Astrocyte (in vitro differentiated cells and primary cell): ENCODE results near the gene C1QTNF5.

ENCODE experiments used
- EZH2 ChIP-seq: IDR thresholded peaks from 2 replicates; pipeline ENCODE4 v1.6.1; 2012; ENCODE audit warnings: mild to moderate bottlenecking, low read length, inconsistent platforms; ENCODE audit not compliant: insufficient read depth
- TF ChIP-seq, protein P1 (sequence below): IDR thresholded peaks from 2 replicates; pipeline ENCODE4 v1.5.1; 2011; ENCODE audit warnings: low read depth, mild to moderate bottlenecking, inconsistent platforms, low read length, moderate library complexity; ENCODE audit not compliant: insufficient read depth

DNA sequence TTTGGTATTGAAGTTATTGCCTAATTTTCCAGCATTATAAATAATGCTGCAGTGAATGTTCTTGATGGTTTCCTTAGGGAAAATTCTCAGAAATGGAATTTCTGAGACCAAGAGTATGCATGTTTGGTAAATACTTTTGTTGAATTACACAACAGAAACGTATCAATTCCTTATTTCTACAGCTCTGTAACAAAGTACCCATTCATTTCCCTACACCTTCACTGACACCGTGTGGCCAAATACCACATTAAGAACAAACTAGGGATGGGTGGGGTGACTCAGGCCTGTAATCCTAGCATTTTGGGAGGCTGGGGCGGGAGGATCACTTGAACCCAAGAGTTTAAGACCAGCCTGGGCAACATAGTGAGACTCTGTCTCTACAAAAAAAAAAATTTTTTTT, 45.5 kb downstream of the C1QTNF5 start:
- TF ChIP-seq, protein P1, sequence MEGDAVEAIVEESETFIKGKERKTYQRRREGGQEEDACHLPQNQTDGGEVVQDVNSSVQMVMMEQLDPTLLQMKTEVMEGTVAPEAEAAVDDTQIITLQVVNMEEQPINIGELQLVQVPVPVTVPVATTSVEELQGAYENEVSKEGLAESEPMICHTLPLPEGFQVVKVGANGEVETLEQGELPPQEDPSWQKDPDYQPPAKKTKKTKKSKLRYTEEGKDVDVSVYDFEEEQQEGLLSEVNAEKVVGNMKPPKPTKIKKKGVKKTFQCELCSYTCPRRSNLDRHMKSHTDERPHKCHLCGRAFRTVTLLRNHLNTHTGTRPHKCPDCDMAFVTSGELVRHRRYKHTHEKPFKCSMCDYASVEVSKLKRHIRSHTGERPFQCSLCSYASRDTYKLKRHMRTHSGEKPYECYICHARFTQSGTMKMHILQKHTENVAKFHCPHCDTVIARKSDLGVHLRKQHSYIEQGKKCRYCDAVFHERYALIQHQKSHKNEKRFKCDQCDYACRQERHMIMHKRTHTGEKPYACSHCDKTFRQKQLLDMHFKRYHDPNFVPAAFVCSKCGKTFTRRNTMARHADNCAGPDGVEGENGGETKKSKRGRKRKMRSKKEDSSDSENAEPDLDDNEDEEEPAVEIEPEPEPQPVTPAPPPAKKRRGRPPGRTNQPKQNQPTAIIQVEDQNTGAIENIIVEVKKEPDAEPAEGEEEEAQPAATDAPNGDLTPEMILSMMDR, result no peak
- no peak for TF ChIP-seq EZH2
